ENCODE data around the gene TOR1AIP2. TPM values are rescaled to one million over a fixed set of nuclear protein-coding genes. Genes with fewer than 3 reads are reported as not detected.

Gene TOR1AIP2
- total RNA-seq (2021; fragmentation: NEBNext Ultra II Directional; extraction: Animal tissue kit (Norgen Biotek cat#: 25700)) = 72.0 and 75.2 TPM in 2 replicates
- polyA plus RNA-seq (2011; rRNA removed) = 7.8 and 12.1 TPM in 2 replicates
- polyA plus RNA-seq (2011; cell fraction: cytosol; rRNA removed) = 14.0 TPM
- polyA plus RNA-seq (2011; cell fraction: nucleus; rRNA removed) = 6.5 TPM
- polyA plus RNA-seq (2012, experiment 1 of 2) = 11.2 to 19.1 TPM (median 13.9 TPM) in 4 replicates
- polyA plus RNA-seq (2012, experiment 2 of 2) = 2.5 TPM
- polyA plus RNA-seq (2013, experiment 1 of 2) = 35.0 TPM
- polyA plus RNA-seq (2013, experiment 2 of 2) = 36.1 TPM
- 56.9 and 66.4 TPM in 2 replicates for polyA minus RNA-seq (2011; rRNA and poly(A)+ RNA removed)
- 27.4 TPM for polyA minus RNA-seq (2011; cell fraction: cytosol; rRNA and poly(A)+ RNA removed)
- 33.1 TPM for polyA minus RNA-seq (2011; cell fraction: nucleus; rRNA and poly(A)+ RNA removed)
- long read RNA-seq, experiment 1, partial matches to known transcripts = 0 of 17 reads
- long read RNA-seq, experiment 1, other reads (novel, unspliced or antisense) = 17 of 17 reads
- long read RNA-seq, experiment 2, full-length matches to known transcripts = 4 of 11 reads
- long read RNA-seq, experiment 2, partial matches to known transcripts = 3 of 11 reads
- long read RNA-seq, experiment 2, other reads (novel, unspliced or antisense) = 4 of 11 reads

DNA sequence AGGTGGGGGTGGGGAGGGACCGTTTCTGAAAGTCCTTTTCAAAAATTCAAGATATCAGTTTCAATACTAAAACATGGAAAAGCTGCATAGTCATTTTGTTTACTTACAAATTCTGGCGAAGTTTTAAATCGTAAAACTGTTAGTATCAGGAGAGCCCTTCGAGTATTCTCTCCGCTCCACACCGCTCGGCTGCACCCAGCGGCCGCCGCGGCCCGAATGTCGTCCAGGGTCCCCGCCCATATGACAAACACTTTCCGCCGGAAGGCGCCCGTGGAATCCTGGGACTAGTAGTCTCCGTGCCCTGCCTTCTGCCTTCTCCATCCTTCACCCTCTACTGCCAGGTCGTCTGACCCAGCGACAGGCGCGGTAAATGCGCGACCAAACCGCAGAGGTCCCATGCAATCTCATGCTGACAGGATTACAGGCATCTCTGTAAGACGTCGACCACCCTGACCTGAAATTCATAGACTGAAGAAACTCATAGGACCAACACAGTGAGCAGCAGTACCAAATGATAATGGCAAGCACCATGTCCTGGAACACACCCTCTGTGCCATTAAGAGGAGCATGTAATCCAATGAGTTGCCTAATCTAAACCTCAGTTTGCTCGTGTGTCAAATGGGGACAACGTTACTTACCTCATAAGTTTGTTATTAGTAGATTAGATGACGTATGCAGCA is at the start of gene TOR1AIP2:
Gene TOR1AIP2, minus strand, starts transcription at position 218 of the 680 bp plus-strand sequence. CDS start 25,138 bp downstream, outside the sequence.
- Histone ChIP-seq H2BK20ac (ENCODE audit: low read length) (no peak within 1 kb of the TSS), H3K79me1 (ENCODE audit: low read depth, low read length) (peaks cover 8% of the 10 kb centered on the region; the same call in 1 of the 2 replicates), H2BK15ac (ENCODE audit: low read length) (no peak within 1 kb of the TSS), H4K8ac (ENCODE audit: extremely low read depth, insufficient read depth, low read length) (no peak within 1 kb of the TSS), H3K4me3 (ENCODE audit: extremely low read depth in 1 of 4, insufficient read depth in 2 of 4, low read depth in 3 of 4, low read length in 4 of 4) (peak within 1 kb of the TSS; percentile 78 to 94 (median 88)), H3K23me2 (ENCODE audit: low read depth, low read length) (peaks cover 7% of the 10 kb centered on the region; the same call in 1 of the 2 replicates), H2AFZ (ENCODE audit: low read length) (peak within 1 kb of the TSS; percentile 97), H3K9me3 (ENCODE audit: insufficient read depth in 2 of 2, low read depth in 1 of 2, low read length in 1 of 2) (no peaks in the 10 kb centered on the region), H2BK12ac (ENCODE audit: low read depth, low read length) (no peak within 1 kb of the TSS), H2BK5ac (ENCODE audit: low read depth, low read length) (no peak within 1 kb of the TSS), H3K79me2 (ENCODE audit: control insufficient read depth in 1 of 2, insufficient read depth in 2 of 2, low read length in 2 of 2) (peaks cover 0 to 44% of the 10 kb centered on the region in 2 experiments; a peak in 2 of 4 replicates), H3K9ac (replicated peaks in 1 of 4; ENCODE audit: extremely low read depth in 1 of 4, low read depth in 3 of 4, low read length in 3 of 4) (peak within 1 kb of the TSS in 2 of 4 experiments; percentile 34 to 91; a peak in 4 of 7 replicates), H3K4ac (replicated peaks; ENCODE audit: insufficient read length, low read depth, low read length) (no peak within 1 kb of the TSS), H3K4me1 (replicated peaks in 1 of 4; ENCODE audit: control insufficient read depth in 3 of 4, insufficient read depth in 4 of 4, low read length in 3 of 4) (peaks cover 0 to 3% (median 0%) of the 10 kb centered on the region in 4 experiments; a peak in 1 of 7 replicates), H3K18ac (ENCODE audit: extremely low read depth, low read length) (no peak within 1 kb of the TSS), H3K4me2 (ENCODE audit: insufficient read depth in 1 of 2, low read depth in 2 of 2, low read length in 2 of 2) (peak within 1 kb of the TSS; percentile 70 to 79), H3K14ac (ENCODE audit: insufficient read length) (no peak within 1 kb of the TSS), H4K20me1 (replicated peaks in 1 of 2; ENCODE audit: control insufficient read depth in 1 of 2, insufficient read depth in 2 of 2, low read length in 2 of 2) (peaks cover 0 to 3% of the 10 kb centered on the region in 2 experiments), H2BK120ac (replicated peaks; ENCODE audit: low read depth, low read length) (no peak within 1 kb of the TSS), H3K27me3 (replicated peaks in 1 of 4; ENCODE audit: control insufficient read depth in 3 of 4, extremely low read depth in 1 of 4, insufficient read depth in 3 of 4, low read length in 3 of 4) (no peaks in the 10 kb centered on the region), H3K23ac (ENCODE audit: insufficient read length) (no peak within 1 kb of the TSS), H3K27ac (ENCODE audit: low read depth, low read length) (no peak within 1 kb of the TSS), H3K56ac (replicated peaks; ENCODE audit: insufficient read length, low read depth, low read length) (no peak within 1 kb of the TSS), H3K36me3 (ENCODE audit: control insufficient read depth in 2 of 4, insufficient read depth in 4 of 4, low read length in 3 of 4) (peaks cover 2 to 12% (median 7%) of the 10 kb centered on the region in 4 experiments; a peak in 5 of 8 replicates), H2AK5ac (ENCODE audit: low read depth, low read length) (no peak within 1 kb of the TSS; the same call in 1 of the 2 replicates), H4K5ac (ENCODE audit: insufficient read length, low read depth, low read length) (no peak within 1 kb of the TSS), H4K91ac (replicated peaks; ENCODE audit: insufficient read length, low read length) (no peak within 1 kb of the TSS)
- DNase-seq (ENCODE audit: low read depth in 1 of 2, low spot score in 2 of 2) (peak; percentile 62 to 86), FAIRE-seq (no peak)
- CTCF ChIA-PET (ENCODE audit: partially characterized antibody) = no interaction called here
- WGBS, 2 experiments (ENCODE audit: extremely low coverage in 1 of 2, insufficient coverage in 1 of 2, insufficient read length in 1 of 2, insufficient replicate concordance in 2 of 2, low coverage in 1 of 2, low lambda C conversion rate in 2 of 2, missing lambda C conversion rate in 1 of 2) = 3% methylated on average over 31 of the region's 31 CpGs; no CpG with 5 or more reads in 1 of the 2 experiments
- POLR2A ChIA-PET (ENCODE audit: partially characterized antibody) = interaction anchor here (1.0 kb wide), 1 partner anchor 9 kb away, joined by 4 read pairs; no protein-coding TSS in a partner anchor
- peak; percentile 87 to 99 for TF ChIP-seq POLR2A (IDR thresholded peaks at IDR 0.05; ENCODE audit: control extremely low read depth in 1 of 2, low read depth in 2 of 2, low read length in 2 of 2)
- TF ChIP-seq SRF (IDR thresholded peaks at IDR 0.05; ENCODE audit: low read depth, low read length) = 0 out of 2 replicates have a peak, but pooled peaks have one; percentile 16
- peak; percentile 88 for TF ChIP-seq TBP (IDR thresholded peaks at IDR 0.05; ENCODE audit: low read depth, low read length)
- peak; percentile 95 for TF ChIP-seq PHF8 (conservative IDR thresholded peaks at IDR 0.05; ENCODE audit: low read depth, low read length)
- peak; percentile 37; the same call in 1 of the 2 replicates for TF ChIP-seq SP1 (IDR thresholded peaks at IDR 0.05; ENCODE audit: low read depth, low read length)
- TF ChIP-seq, protein P1, sequence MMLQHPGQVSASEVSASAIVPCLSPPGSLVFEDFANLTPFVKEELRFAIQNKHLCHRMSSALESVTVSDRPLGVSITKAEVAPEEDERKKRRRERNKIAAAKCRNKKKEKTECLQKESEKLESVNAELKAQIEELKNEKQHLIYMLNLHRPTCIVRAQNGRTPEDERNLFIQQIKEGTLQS (IDR thresholded peaks at IDR 0.05; ENCODE audit: insufficient read depth, low read depth, low read length) = 0 out of 2 replicates have a peak, but pooled peaks have one; percentile 32
- no peak for TF ChIP-seq JUN (IDR thresholded peaks at IDR 0.05; ENCODE audit: low read depth, low read length)
- TF ChIP-seq SIX5 (IDR thresholded peaks at IDR 0.05; ENCODE audit: low read depth, low read length) = peak; percentile 78
- 0 out of 2 replicates have a peak, but pooled peaks have one; percentile 2 for TF ChIP-seq TEAD4 (IDR thresholded peaks at IDR 0.05; ENCODE audit: low read depth, low read length)

Measured in H1 (cell line).